ENCODE measurements around the gene C17orf67. TPM values are rescaled to one million over a fixed set of nuclear protein-coding genes. Genes with fewer than 3 reads are reported as not detected.

The C17orf67 gene
- total and polyA plus RNA-seq, 10 of the 15 experiments (the other 5 are each of a cell fraction or from before 2014, with no cell fraction given) = 0.24 to 3.3 (median 0.89) TPM

DNA sequence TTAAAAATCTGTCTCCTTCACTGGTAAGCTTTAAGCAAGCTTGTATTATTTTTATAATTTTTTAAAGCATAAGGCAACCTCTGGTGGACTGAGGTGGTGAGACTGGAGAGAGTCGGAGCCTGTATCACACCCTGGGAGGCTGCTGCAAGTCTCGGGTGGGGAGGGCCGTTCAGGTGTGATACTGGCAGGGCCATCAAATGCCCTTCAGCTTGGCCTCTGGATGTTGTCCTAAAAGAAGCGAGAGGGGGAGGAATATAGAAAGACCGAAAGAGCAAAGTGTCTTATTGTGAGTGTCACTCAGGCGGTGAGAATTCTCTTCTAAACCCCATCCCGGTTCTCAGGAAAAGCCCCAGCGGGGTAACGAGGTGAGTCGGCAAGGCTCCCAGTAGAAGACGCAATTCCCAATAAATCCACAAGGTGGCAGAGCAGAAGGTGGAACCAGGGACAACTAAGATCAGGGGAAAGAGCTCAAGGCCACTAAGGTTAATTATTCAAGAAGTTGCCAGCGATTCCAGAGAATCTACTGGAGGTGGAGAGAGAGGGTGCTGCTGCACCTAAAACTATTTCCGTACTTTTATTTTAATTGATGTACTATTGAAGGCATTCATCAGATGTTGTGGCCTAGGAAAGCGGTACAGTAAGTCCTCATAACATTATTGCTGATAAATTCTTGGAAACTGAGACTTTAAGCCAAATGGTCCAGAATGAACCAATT, 14.1 kb downstream of the C17orf67 start:
- Histone ChIP-seq H3K79me2 (ENCODE audit: control insufficient read depth, insufficient read depth, low read length) (no peaks in the 10 kb centered on the region), H3K9ac (ENCODE audit: control insufficient read depth, insufficient read depth, low read length) (no peak overlapping the region), H3K36me3 (ENCODE audit: control insufficient read depth in 2 of 2, insufficient read depth in 2 of 2, low read length in 1 of 2) (no peaks in the 10 kb centered on the region), H3K27me3 (replicated peaks in 1 of 2; ENCODE audit: control insufficient read depth in 2 of 2, insufficient read depth in 2 of 2, low read length in 1 of 2) (no peaks in the 10 kb centered on the region), H3K9me3 (replicated peaks; ENCODE audit: control insufficient read depth, insufficient read depth, low read length) (no peaks in the 10 kb centered on the region), H3K4me3 (no peak overlapping the region), H3K4me1 (ENCODE audit: control insufficient read depth, insufficient read depth, low read length) (no peaks in the 10 kb centered on the region; the same call in 1 of the 2 replicates), H2AFZ (ENCODE audit: control insufficient read depth, low read depth, low read length) (peak overlapping the region; percentile 31), H4K20me1 (ENCODE audit: control insufficient read depth, insufficient read depth) (no peaks in the 10 kb centered on the region), H3K4me2 (ENCODE audit: control insufficient read depth, insufficient read depth) (no peak overlapping the region), H3K27ac (ENCODE audit: control insufficient read depth, insufficient read depth) (no peak overlapping the region)
- SMC1A ChIA-PET (ENCODE audit: uncharacterized antibody, unreplicated experiment) = interaction anchor here (0.7 to 4.3 kb wide), 28 partner anchors 13 to 263 kb away, joined by 3 to 27 read pairs (median 4); partner anchors contain the start of genes C17orf67, DGKE and TRIM25
- in situ Hi-C loops (cut with MboI) (loop anchor here (5.0 kb wide), 1 partner anchor 118 kb away; no protein-coding TSS in a partner anchor), intact Hi-C loops (cut with micrococcal nuclease; ENCODE audit: unreplicated experiment) (loop anchor here (1.0 kb wide), 2 partner anchors 121 to 295 kb away; no protein-coding TSS in a partner anchor)
- WGBS (ENCODE audit: insufficient coverage, insufficient replicate concordance, low lambda C conversion rate, missing lambda C conversion rate) = 16% methylated on average over 14 of the region's 14 CpGs
- ATAC-seq (peak; percentile 96), DNase-seq (ENCODE audit: low read depth, low spot score) (peak; percentile 53), FAIRE-seq (peak; percentile 7)
- no TSS peak for BruUV-seq (replicated peaks)
- RAD21 ChIA-PET (ENCODE audit: unreplicated experiment) = interaction anchor here (0.9 to 3.6 kb wide), 14 partner anchors 13 to 928 kb away, joined by 3 to 22 read pairs (median 5); no protein-coding TSS in a partner anchor
- POLR2A ChIA-PET = interaction anchor here (0.7 to 1.0 kb wide), 2 partner anchors 23 to 123 kb away, joined by 3 read pairs; no protein-coding TSS in a partner anchor
- CTCF ChIA-PET = interaction anchor here (0.6 to 13.1 kb wide), 42 partner anchors 9 to 1013 kb away, joined by 3 to 184 read pairs (median 4); partner anchors contain the start of genes C17orf67, COIL, DGKE and SCPEP1
- TF ChIP-seq TBL1XR1 (IDR thresholded peaks at IDR 0.05; ENCODE audit: low read depth, low read length) (no peak), ASH2L (IDR thresholded peaks at IDR 0.05; ENCODE audit: borderline replicate concordance, low read depth) (no peak), IKZF2 (IDR thresholded peaks at IDR 0.05) (no peak), MTA2 (IDR thresholded peaks at IDR 0.05; ENCODE audit: low read depth) (no peak), KAT2A (conservative IDR thresholded peaks at IDR 0.05; ENCODE audit: control insufficient read depth, low read depth, low read length) (no peak), NR2F1 (conservative IDR thresholded peaks at IDR 0.05) (peak; percentile 71), ZNF384 (IDR thresholded peaks at IDR 0.05; ENCODE audit: borderline replicate concordance, low read depth, low read length) (no peak), SMC3 (IDR thresholded peaks at IDR 0.05; ENCODE audit: borderline replicate concordance, low read length) (peak; percentile 89), MTA3 (IDR thresholded peaks at IDR 0.05; ENCODE audit: borderline replicate concordance, low read length) (no peak), SMARCA5 (IDR thresholded peaks at IDR 0.05) (peak; percentile 35; the same call in 1 of the 2 replicates), POU2F2 (IDR thresholded peaks at IDR 0.05; ENCODE audit: borderline replicate concordance, low read depth, low read length) (0 out of 3 replicates have a peak, but pooled peaks have one; percentile 16), RELA (IDR thresholded peaks at IDR 0.05; ENCODE audit: borderline replicate concordance, partially characterized antibody) (no peak), CBFB (IDR thresholded peaks at IDR 0.05; ENCODE audit: low read depth) (no peak), GABPA (IDR thresholded peaks at IDR 0.05; ENCODE audit: low read depth) (no peak)
- TF ChIP-seq, protein P1, sequence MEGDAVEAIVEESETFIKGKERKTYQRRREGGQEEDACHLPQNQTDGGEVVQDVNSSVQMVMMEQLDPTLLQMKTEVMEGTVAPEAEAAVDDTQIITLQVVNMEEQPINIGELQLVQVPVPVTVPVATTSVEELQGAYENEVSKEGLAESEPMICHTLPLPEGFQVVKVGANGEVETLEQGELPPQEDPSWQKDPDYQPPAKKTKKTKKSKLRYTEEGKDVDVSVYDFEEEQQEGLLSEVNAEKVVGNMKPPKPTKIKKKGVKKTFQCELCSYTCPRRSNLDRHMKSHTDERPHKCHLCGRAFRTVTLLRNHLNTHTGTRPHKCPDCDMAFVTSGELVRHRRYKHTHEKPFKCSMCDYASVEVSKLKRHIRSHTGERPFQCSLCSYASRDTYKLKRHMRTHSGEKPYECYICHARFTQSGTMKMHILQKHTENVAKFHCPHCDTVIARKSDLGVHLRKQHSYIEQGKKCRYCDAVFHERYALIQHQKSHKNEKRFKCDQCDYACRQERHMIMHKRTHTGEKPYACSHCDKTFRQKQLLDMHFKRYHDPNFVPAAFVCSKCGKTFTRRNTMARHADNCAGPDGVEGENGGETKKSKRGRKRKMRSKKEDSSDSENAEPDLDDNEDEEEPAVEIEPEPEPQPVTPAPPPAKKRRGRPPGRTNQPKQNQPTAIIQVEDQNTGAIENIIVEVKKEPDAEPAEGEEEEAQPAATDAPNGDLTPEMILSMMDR (IDR thresholded peaks at IDR 0.05 in 2 of 3, conservative IDR thresholded peaks at IDR 0.05 in 1 of 3; ENCODE audit: control insufficient read depth in 2 of 3, extremely low read depth in 1 of 3, insufficient read depth in 1 of 3, low read depth in 3 of 3, low read length in 3 of 3) = peak; percentile 76 to 85 (median 81)
- TF ChIP-seq, protein P2, sequence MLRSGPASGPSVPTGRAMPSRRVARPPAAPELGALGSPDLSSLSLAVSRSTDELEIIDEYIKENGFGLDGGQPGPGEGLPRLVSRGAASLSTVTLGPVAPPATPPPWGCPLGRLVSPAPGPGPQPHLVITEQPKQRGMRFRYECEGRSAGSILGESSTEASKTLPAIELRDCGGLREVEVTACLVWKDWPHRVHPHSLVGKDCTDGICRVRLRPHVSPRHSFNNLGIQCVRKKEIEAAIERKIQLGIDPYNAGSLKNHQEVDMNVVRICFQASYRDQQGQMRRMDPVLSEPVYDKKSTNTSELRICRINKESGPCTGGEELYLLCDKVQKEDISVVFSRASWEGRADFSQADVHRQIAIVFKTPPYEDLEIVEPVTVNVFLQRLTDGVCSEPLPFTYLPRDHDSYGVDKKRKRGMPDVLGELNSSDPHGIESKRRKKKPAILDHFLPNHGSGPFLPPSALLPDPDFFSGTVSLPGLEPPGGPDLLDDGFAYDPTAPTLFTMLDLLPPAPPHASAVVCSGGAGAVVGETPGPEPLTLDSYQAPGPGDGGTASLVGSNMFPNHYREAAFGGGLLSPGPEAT (IDR thresholded peaks at IDR 0.05; ENCODE audit: low read depth) = no peak
- TF ChIP-seq, protein P3, sequence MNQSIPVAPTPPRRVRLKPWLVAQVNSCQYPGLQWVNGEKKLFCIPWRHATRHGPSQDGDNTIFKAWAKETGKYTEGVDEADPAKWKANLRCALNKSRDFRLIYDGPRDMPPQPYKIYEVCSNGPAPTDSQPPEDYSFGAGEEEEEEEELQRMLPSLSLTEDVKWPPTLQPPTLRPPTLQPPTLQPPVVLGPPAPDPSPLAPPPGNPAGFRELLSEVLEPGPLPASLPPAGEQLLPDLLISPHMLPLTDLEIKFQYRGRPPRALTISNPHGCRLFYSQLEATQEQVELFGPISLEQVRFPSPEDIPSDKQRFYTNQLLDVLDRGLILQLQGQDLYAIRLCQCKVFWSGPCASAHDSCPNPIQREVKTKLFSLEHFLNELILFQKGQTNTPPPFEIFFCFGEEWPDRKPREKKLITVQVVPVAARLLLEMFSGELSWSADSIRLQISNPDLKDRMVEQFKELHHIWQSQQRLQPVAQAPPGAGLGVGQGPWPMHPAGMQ (IDR thresholded peaks at IDR 0.05; ENCODE audit: borderline replicate concordance) = no peak
